ENCODE data around the gene FBXW5. TPM values are rescaled to one million over a fixed set of nuclear protein-coding genes. Genes with fewer than 3 reads are reported as not detected.

The FBXW5 gene
- total and polyA plus RNA-seq, 5 experiments from 2014 or later, result 62.9 to 93.1 (median 92.1) TPM

GRCh38 chr9:136975644-136976043 lies 31.1 kb upstream of the FBXW5 start:
- POLR2A ChIA-PET, result interaction anchor here (0.5 to 5.6 kb wide), 6 partner anchors 17 to 154 kb away, joined by 3 to 45 read pairs (median 4); partner anchors contain the start of genes C8G and PAXX
- Mint-ChIP-seq H3K4me1 (peaks cover 6 to 29% (median 23%) of the 10 kb centered on the region in 4 donors), H3K9me3 (no peaks in the 10 kb centered on the region), H3K4me3 (peak overlapping the region in 8 of 10 donors; percentile 20 to 66 (median 52)), H3K27ac (peak overlapping the region in 3 of 10 donors; percentile 22 to 55 (median 53)), H3K27me3 (no peaks in the 10 kb centered on the region), H3K36me3 (no peaks in the 10 kb centered on the region)
- DNase-seq (no peak), ATAC-seq (peak in 1 of 2 donors; percentile 22)

GRCh38 chr9:136974817-136975535 lies 30.4 kb upstream of the FBXW5 start:
- DNase-seq (no peak), ATAC-seq (peak; percentile 11 to 30)
- POLR2A ChIA-PET, result interaction anchor here (0.9 to 5.6 kb wide), 7 partner anchors 13 to 60 kb away, joined by 3 to 45 read pairs (median 4); partner anchors contain the start of genes C8G and PAXX
- Mint-ChIP-seq H3K4me3 (peak overlapping the region in 7 of 10 donors; percentile 39 to 66 (median 62)), H3K4me1 (peaks cover 4 to 29% (median 23%) of the 10 kb centered on the region in 4 donors), H3K27me3 (no peaks in the 10 kb centered on the region), H3K9me3 (no peaks in the 10 kb centered on the region), H3K27ac (peak overlapping the region in 7 of 10 donors; percentile 14 to 59 (median 48)), H3K36me3 (no peaks in the 10 kb centered on the region)

GRCh38 chr9:136973618-136974617 lies 29.4 kb upstream of the FBXW5 start:
- Mint-ChIP-seq H3K27ac (peak overlapping the region in 2 of 10 donors; percentile 8 to 29), H3K4me1 (peaks cover 4 to 29% (median 23%) of the 10 kb centered on the region in 4 donors), H3K36me3 (no peaks in the 10 kb centered on the region), H3K27me3 (no peaks in the 10 kb centered on the region), H3K4me3 (peak overlapping the region in 3 of 10 donors; percentile 29 to 55 (median 48)), H3K9me3 (no peaks in the 10 kb centered on the region)
- DNase-seq (no peak), ATAC-seq (no peak)
- POLR2A ChIA-PET, result interaction anchor here (0.5 to 5.6 kb wide), 8 partner anchors 8 to 101 kb away, joined by 3 to 45 read pairs (median 4); partner anchors contain the start of genes C8G, LCN12 and PAXX

GRCh38 chr9:136972743-136973142 lies 28.2 kb upstream of the FBXW5 start:
- no peaks in the 10 kb centered on the region for H3K36me3 Mint-ChIP-seq
- H3K4me1 Mint-ChIP-seq, result peaks cover 4 to 29% (median 23%) of the 10 kb centered on the region in 4 donors
- no peak for ATAC-seq
- H3K27me3 Mint-ChIP-seq, result no peaks in the 10 kb centered on the region
- H3K27ac Mint-ChIP-seq, result peak overlapping the region in 1 of 10 donors; percentile 20
- POLR2A ChIA-PET, result interaction anchor here (0.6 to 1.1 kb wide), 2 partner anchors 23 to 24 kb away, joined by 3 to 4 read pairs; no protein-coding TSS in a partner anchor
- H3K9me3 Mint-ChIP-seq, result no peaks in the 10 kb centered on the region
- no peak for DNase-seq
- H3K4me3 Mint-ChIP-seq, result no peak overlapping the region

GRCh38 chr9:136972335-136972734 lies 27.8 kb upstream of the FBXW5 start:
- Mint-ChIP-seq H3K27me3 (no peaks in the 10 kb centered on the region), H3K4me3 (no peak overlapping the region), H3K27ac (no peak overlapping the region), H3K9me3 (no peaks in the 10 kb centered on the region), H3K36me3 (no peaks in the 10 kb centered on the region), H3K4me1 (peaks cover 4 to 27% (median 24%) of the 10 kb centered on the region in 4 donors)
- ATAC-seq (no peak), DNase-seq (no peak)
- POLR2A ChIA-PET, result interaction anchor here (0.6 to 1.1 kb wide), 4 partner anchors 10 to 25 kb away, joined by 3 to 4 read pairs (median 4); no protein-coding TSS in a partner anchor

- POLR2A ChIA-PET, result interaction anchor here (0.7 to 1.1 kb wide), 3 partner anchors 9 to 25 kb away, joined by 3 to 4 read pairs (median 4); no protein-coding TSS in a partner anchor
- Mint-ChIP-seq H3K4me3 (no peak overlapping the region), H3K9me3 (no peaks in the 10 kb centered on the region), H3K27me3 (no peaks in the 10 kb centered on the region), H3K27ac (no peak overlapping the region), H3K4me1 (peaks cover 6 to 27% (median 24%) of the 10 kb centered on the region in 4 donors), H3K36me3 (no peaks in the 10 kb centered on the region)
- DNase-seq (no peak), ATAC-seq (no peak)
These were observed 27.2 kb upstream of the FBXW5 start for GRCh38 chr9:136971746-136972145.

- H3K4me3 Mint-ChIP-seq, result no peak overlapping the region
- no peak overlapping the region for H3K27ac Mint-ChIP-seq
- no peaks in the 10 kb centered on the region for H3K9me3 Mint-ChIP-seq
- H3K27me3 Mint-ChIP-seq, result no peaks in the 10 kb centered on the region
- ATAC-seq (no peak), DNase-seq (no peak)
- H3K4me1 Mint-ChIP-seq, result peaks cover 10 to 27% (median 23%) of the 10 kb centered on the region in 4 donors
- no peaks in the 10 kb centered on the region for H3K36me3 Mint-ChIP-seq
- POLR2A ChIA-PET, result interaction anchor here (0.6 to 1.3 kb wide), 3 partner anchors 16 to 28 kb away, joined by 4 read pairs; partner anchors contain the start of gene PAXX
These were observed 25.8 kb upstream of the FBXW5 start for GRCh38 chr9:136970361-136970760.

- DNase-seq (no peak), ATAC-seq (no peak)
- Mint-ChIP-seq H3K36me3 (no peaks in the 10 kb centered on the region), H3K4me3 (no peak overlapping the region), H3K9me3 (no peaks in the 10 kb centered on the region), H3K27me3 (no peaks in the 10 kb centered on the region), H3K4me1 (peaks cover 9 to 23% (median 20%) of the 10 kb centered on the region in 4 donors), H3K27ac (no peak overlapping the region)
- POLR2A ChIA-PET, result interaction anchor here (1.3 kb wide), 1 partner anchor 15 kb away, joined by 4 read pairs; no protein-coding TSS in a partner anchor
These were observed 25.2 kb upstream of the FBXW5 start for GRCh38 chr9:136969774-136970173.

- POLR2A ChIA-PET, result interaction anchor here (1.3 kb wide), 1 partner anchor 15 kb away, joined by 4 read pairs; no protein-coding TSS in a partner anchor
- H3K27ac Mint-ChIP-seq, result no peak overlapping the region
- H3K36me3 Mint-ChIP-seq, result no peaks in the 10 kb centered on the region
- no peak overlapping the region for H3K4me3 Mint-ChIP-seq
- H3K4me1 Mint-ChIP-seq, result peaks cover 11 to 24% (median 22%) of the 10 kb centered on the region in 4 donors
- H3K9me3 Mint-ChIP-seq, result no peaks in the 10 kb centered on the region
- no peaks in the 10 kb centered on the region for H3K27me3 Mint-ChIP-seq
- DNase-seq, result no peak
- ATAC-seq, result no peak
These were observed 24.6 kb upstream of the FBXW5 start for GRCh38 chr9:136969150-136969549.

GRCh38 chr9:136968333-136969127 lies 24.0 kb upstream of the FBXW5 start:
- H3K4me1 Mint-ChIP-seq, result peaks cover 11 to 22% (median 19%) of the 10 kb centered on the region in 4 donors
- no peak overlapping the region for H3K27ac Mint-ChIP-seq
- H3K4me3 Mint-ChIP-seq, result no peak overlapping the region
- ATAC-seq (no peak), DNase-seq (no peak)
- POLR2A ChIA-PET, result no interaction called here
- no peaks in the 10 kb centered on the region for H3K27me3 Mint-ChIP-seq
- H3K9me3 Mint-ChIP-seq, result no peaks in the 10 kb centered on the region
- H3K36me3 Mint-ChIP-seq, result no peaks in the 10 kb centered on the region

GRCh38 chr9:136965771-136966484 lies 21.4 kb upstream of the FBXW5 start:
- DNase-seq, result peak in 1 of 10 donors; percentile 29
- Mint-ChIP-seq H3K27me3 (no peaks in the 10 kb centered on the region), H3K27ac (peak overlapping the region; percentile 22 to 94 (median 71)), H3K9me3 (no peaks in the 10 kb centered on the region), H3K4me1 (peaks cover 17 to 42% (median 36%) of the 10 kb centered on the region in 4 donors), H3K36me3 (no peaks in the 10 kb centered on the region), H3K4me3 (peak overlapping the region; percentile 59 to 89 (median 78))
- ATAC-seq, result peak; percentile 59 to 72
- POLR2A ChIA-PET, result interaction anchor here (0.6 to 1.8 kb wide), 4 partner anchors 8 to 276 kb away, joined by 3 to 7 read pairs (median 6); partner anchors contain the start of gene PAXX

All from naive thymus-derived CD8-positive, alpha-beta T cell (primary cell).